GM23338 (cell line): ENCODE results near the gene VCL. TPM values are rescaled to one million over a fixed set of nuclear protein-coding genes. Genes with fewer than 3 reads are reported as not detected.
A peak's percentile ranks its signal among the peaks of the same experiment; 100 is the strongest.

Experiments
- ATAC-seq: fragments of 200-7000 bp; cut with Tn5 transposase; 3 replicates; pipeline ENCODE4 v1.9.1; 2020
- DNase-seq: peaks from one replicate; pipeline ENCODE4 v3.0.0-alpha.2; 2015; ENCODE audit warnings: low spot score
- H2AFZ ChIP-seq: fragments of 200-600 bp; sonication (generic); 2 replicates; pipeline ENCODE4 v1.8.0; 2016; ENCODE audit warnings: antibody characterized with exemption, mild to moderate bottlenecking, moderate library complexity
- H3F3A ChIP-seq: fragments of 200-600 bp; sonication (generic); replicated peaks from 2 replicates; pipeline ENCODE4 v1.8.0; 2017; ENCODE audit warnings: antibody characterized with exemption, mixed run types, low read depth
- H3K27ac ChIP-seq: fragments of 200-600 bp; sonication (generic); 2 replicates; pipeline ENCODE4 v1.6.1; 2016; ENCODE audit warnings: low read depth
- H3K27me3 ChIP-seq: fragments of 200-600 bp; sonication (generic); 2 replicates; pipeline ENCODE4 v1.8.0; 2016; ENCODE audit warnings: mild to moderate bottlenecking, mixed run types, moderate library complexity; ENCODE audit not compliant: insufficient read depth
- H3K36me3 ChIP-seq: fragments of 200-600 bp; sonication (generic); 2 replicates; pipeline ENCODE4 v1.8.0; 2016; ENCODE audit warnings: mild to moderate bottlenecking; ENCODE audit not compliant: insufficient read depth
- H3K4me1 ChIP-seq: fragments of 200-600 bp; sonication (generic); 2 replicates; pipeline ENCODE4 v1.8.0; 2016; ENCODE audit warnings: mild to moderate bottlenecking, moderate library complexity; ENCODE audit not compliant: insufficient read depth
- H3K4me2 ChIP-seq: fragments of 200-600 bp; sonication (generic); 2 replicates; pipeline ENCODE4 v1.7.1; 2017; ENCODE audit warnings: mixed run types
- H3K4me3 ChIP-seq: fragments of 200-600 bp; sonication (generic); 2 replicates; pipeline ENCODE4 v1.6.1; 2016; ENCODE audit warnings: mixed run types
- H3K79me2 ChIP-seq: fragments of 200-600 bp; sonication (generic); replicated peaks from 2 replicates; pipeline ENCODE4 v1.8.0; 2017; ENCODE audit warnings: mild to moderate bottlenecking; ENCODE audit not compliant: insufficient read depth
- H3K9me2 ChIP-seq: fragments of 200-600 bp; sonication (generic); 2 replicates; pipeline ENCODE4 v1.8.0; 2017; ENCODE audit not compliant: insufficient read depth
- H4K20me1 ChIP-seq: fragments of 200-600 bp; sonication (generic); replicated peaks from 2 replicates; pipeline ENCODE4 v1.8.0; 2017; ENCODE audit warnings: mild to moderate bottlenecking; ENCODE audit not compliant: insufficient read depth
- H3K27ac Mint-ChIP-seq: 2 replicates; pipeline ENCODE4 v1.8.0; 2020; ENCODE audit warnings: inconsistent platforms, mild to moderate bottlenecking, moderate library complexity, mixed read lengths
- H3K27me3 Mint-ChIP-seq: 3 replicates; pipeline ENCODE4 v1.8.0; 2022; ENCODE audit warnings: low read depth, mild to moderate bottlenecking, moderate library complexity, mixed read lengths, inconsistent platforms; ENCODE audit not compliant: insufficient read depth, poor library complexity
- H3K36me3 Mint-ChIP-seq: 3 replicates; pipeline ENCODE4 v1.8.0; 2021; ENCODE audit warnings: low read depth, mild to moderate bottlenecking, inconsistent platforms, moderate library complexity, mixed read lengths
- H3K4me1 Mint-ChIP-seq: 3 replicates; pipeline ENCODE4 v1.8.0; 2020; ENCODE audit warnings: mild to moderate bottlenecking, inconsistent platforms, mixed read lengths
- H3K4me3 Mint-ChIP-seq: 3 replicates; pipeline ENCODE4 v1.8.0; 2021; ENCODE audit warnings: moderate library complexity, mild to moderate bottlenecking, inconsistent platforms, mixed read lengths
- H3K9me3 Mint-ChIP-seq: 3 replicates; pipeline ENCODE4 v1.8.0; 2020; ENCODE audit warnings: moderate library complexity, mild to moderate bottlenecking, inconsistent platforms, mixed read lengths
- EZH2 ChIP-seq: fragments of 200-600 bp; sonication (generic); IDR thresholded peaks from one replicate; pipeline ENCODE4 v1.8.0; 2017; ENCODE audit warnings: antibody characterized with exemption, mild to moderate bottlenecking, low read depth; ENCODE audit not compliant: unreplicated experiment
- EZH2phosphoT487 ChIP-seq: fragments of 200-600 bp; sonication (generic); IDR thresholded peaks from one replicate; pipeline ENCODE4 v1.8.1; 2018; ENCODE audit warnings: antibody characterized with exemption; ENCODE audit not compliant: unreplicated experiment
- POLR2AphosphoS5 ChIP-seq: IDR thresholded peaks from 2 replicates; pipeline ENCODE4 v1.6.1; 2016; ENCODE audit warnings: antibody characterized with exemption, low read depth
- ZNF114 ChIP-seq: fragments of 250-450 bp; sonication (Bioruptor Pico); IDR thresholded peaks from 2 replicates; pipeline ENCODE4 v1.5.0; 2020; ENCODE audit warnings: mild to moderate bottlenecking, moderate library complexity
- polyA plus RNA-seq: library from polyadenylated mRNA; unstranded; fragments of >200 nt; fragmentation: Nextera tagmentation; extraction: Ambion mirVana; gene quantifications from 2 replicates; pipeline ENCODE4 v1.2.1, GENCODE V29; 2016
- total RNA-seq: library from RNA; depleted of rRNA; stranded (reverse); fragments of >200 nt; shearing (Covaris generic); gene quantifications from 2 replicates; pipeline ENCODE4 v1.2.3, GENCODE V29; 2014
- TF ChIP-seq, protein P1 (sequence below): IDR thresholded peaks from 2 replicates; pipeline ENCODE4 v1.6.1; 2016; ENCODE audit warnings: antibody characterized with exemption
- TF ChIP-seq, protein P2 (sequence below): fragments of 250-450 bp; sonication (Bioruptor Pico); IDR thresholded peaks from 2 replicates; pipeline ENCODE4 v1.5.0; 2020; ENCODE audit warnings: mild to moderate bottlenecking, moderate library complexity
- TF ChIP-seq, protein P3 (sequence below), 2 experiments: fragments of 200-600 bp in 1 of 2; sonication (generic) in 1 of 2; conservative IDR thresholded peaks; 2 replicates each; pipeline versions ENCODE4 v1.5.1 to v1.6.1; 2016 to 2017; ENCODE audit warnings: antibody characterized with exemption in 2 of 2, low read depth in 2 of 2, mild to moderate bottlenecking in 2 of 2, moderate library complexity in 1 of 2

The VCL gene
- total and polyA plus RNA-seq, 2 experiments from 2014 or later = 60.7 to 254 TPM

DNA sequence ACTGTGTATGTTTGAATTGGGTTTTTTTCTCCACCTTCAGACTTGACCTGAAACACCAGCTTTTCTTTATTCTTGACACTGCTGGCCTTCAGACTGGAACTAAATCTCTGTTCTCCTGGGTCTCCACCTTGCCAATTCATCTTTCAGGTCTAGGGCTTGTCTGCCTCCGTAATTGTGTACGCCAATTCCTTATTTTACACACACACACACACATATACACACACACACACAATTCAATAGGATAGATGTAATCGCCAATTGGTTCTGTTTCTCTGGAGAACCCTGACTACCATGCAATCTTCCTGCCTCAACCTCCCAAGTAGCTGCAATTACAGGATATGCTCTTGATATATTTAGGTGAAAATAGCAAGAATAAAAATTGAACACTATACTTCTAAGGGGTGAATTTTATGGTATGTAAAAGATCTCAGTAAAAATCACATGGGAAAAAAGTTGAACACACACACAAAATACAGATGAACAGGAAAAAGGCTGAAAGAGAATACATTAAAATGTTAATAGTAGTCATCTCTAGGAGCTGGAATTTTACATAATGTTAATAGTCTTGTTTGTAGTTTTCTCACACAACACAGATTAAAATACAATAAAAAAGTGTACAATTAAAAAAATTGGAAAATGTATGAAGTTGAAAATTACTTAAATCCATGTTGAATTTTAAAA, 6.6 kb upstream of the VCL start:
- H3K4me1 Mint-ChIP-seq = peaks cover 5% of the 10 kb centered on the region; the same call in 1 of the 3 replicates
- Histone ChIP-seq H3F3A (no peaks in the 10 kb centered on the region), H3K27me3 (no peaks in the 10 kb centered on the region), H3K27ac (no peak overlapping the region), H3K4me2 (no peak overlapping the region), H3K9me2 (no peaks in the 10 kb centered on the region), H3K4me1 (peaks cover 1% of the 10 kb centered on the region; the same call in 1 of the 2 replicates), H2AFZ (peak overlapping the region; percentile 61), H3K4me3 (no peak overlapping the region), H4K20me1 (no peaks in the 10 kb centered on the region), H3K79me2 (no peaks in the 10 kb centered on the region), H3K36me3 (no peaks in the 10 kb centered on the region)
- peaks cover 4% of the 10 kb centered on the region for H3K27me3 Mint-ChIP-seq
- no peaks in the 10 kb centered on the region for H3K9me3 Mint-ChIP-seq
- no peak overlapping the region for H3K4me3 Mint-ChIP-seq
- TF ChIP-seq ZNF114 (CRISPR knock-in tag) = no peak
- TF ChIP-seq, protein P1, sequence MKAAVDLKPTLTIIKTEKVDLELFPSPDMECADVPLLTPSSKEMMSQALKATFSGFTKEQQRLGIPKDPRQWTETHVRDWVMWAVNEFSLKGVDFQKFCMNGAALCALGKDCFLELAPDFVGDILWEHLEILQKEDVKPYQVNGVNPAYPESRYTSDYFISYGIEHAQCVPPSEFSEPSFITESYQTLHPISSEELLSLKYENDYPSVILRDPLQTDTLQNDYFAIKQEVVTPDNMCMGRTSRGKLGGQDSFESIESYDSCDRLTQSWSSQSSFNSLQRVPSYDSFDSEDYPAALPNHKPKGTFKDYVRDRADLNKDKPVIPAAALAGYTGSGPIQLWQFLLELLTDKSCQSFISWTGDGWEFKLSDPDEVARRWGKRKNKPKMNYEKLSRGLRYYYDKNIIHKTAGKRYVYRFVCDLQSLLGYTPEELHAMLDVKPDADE = no peak
- no peak for TF ChIP-seq EZH2phosphoT487
- no peak for TF ChIP-seq EZH2
- TF ChIP-seq POLR2AphosphoS5 = no peak
- TF ChIP-seq, protein P2, sequence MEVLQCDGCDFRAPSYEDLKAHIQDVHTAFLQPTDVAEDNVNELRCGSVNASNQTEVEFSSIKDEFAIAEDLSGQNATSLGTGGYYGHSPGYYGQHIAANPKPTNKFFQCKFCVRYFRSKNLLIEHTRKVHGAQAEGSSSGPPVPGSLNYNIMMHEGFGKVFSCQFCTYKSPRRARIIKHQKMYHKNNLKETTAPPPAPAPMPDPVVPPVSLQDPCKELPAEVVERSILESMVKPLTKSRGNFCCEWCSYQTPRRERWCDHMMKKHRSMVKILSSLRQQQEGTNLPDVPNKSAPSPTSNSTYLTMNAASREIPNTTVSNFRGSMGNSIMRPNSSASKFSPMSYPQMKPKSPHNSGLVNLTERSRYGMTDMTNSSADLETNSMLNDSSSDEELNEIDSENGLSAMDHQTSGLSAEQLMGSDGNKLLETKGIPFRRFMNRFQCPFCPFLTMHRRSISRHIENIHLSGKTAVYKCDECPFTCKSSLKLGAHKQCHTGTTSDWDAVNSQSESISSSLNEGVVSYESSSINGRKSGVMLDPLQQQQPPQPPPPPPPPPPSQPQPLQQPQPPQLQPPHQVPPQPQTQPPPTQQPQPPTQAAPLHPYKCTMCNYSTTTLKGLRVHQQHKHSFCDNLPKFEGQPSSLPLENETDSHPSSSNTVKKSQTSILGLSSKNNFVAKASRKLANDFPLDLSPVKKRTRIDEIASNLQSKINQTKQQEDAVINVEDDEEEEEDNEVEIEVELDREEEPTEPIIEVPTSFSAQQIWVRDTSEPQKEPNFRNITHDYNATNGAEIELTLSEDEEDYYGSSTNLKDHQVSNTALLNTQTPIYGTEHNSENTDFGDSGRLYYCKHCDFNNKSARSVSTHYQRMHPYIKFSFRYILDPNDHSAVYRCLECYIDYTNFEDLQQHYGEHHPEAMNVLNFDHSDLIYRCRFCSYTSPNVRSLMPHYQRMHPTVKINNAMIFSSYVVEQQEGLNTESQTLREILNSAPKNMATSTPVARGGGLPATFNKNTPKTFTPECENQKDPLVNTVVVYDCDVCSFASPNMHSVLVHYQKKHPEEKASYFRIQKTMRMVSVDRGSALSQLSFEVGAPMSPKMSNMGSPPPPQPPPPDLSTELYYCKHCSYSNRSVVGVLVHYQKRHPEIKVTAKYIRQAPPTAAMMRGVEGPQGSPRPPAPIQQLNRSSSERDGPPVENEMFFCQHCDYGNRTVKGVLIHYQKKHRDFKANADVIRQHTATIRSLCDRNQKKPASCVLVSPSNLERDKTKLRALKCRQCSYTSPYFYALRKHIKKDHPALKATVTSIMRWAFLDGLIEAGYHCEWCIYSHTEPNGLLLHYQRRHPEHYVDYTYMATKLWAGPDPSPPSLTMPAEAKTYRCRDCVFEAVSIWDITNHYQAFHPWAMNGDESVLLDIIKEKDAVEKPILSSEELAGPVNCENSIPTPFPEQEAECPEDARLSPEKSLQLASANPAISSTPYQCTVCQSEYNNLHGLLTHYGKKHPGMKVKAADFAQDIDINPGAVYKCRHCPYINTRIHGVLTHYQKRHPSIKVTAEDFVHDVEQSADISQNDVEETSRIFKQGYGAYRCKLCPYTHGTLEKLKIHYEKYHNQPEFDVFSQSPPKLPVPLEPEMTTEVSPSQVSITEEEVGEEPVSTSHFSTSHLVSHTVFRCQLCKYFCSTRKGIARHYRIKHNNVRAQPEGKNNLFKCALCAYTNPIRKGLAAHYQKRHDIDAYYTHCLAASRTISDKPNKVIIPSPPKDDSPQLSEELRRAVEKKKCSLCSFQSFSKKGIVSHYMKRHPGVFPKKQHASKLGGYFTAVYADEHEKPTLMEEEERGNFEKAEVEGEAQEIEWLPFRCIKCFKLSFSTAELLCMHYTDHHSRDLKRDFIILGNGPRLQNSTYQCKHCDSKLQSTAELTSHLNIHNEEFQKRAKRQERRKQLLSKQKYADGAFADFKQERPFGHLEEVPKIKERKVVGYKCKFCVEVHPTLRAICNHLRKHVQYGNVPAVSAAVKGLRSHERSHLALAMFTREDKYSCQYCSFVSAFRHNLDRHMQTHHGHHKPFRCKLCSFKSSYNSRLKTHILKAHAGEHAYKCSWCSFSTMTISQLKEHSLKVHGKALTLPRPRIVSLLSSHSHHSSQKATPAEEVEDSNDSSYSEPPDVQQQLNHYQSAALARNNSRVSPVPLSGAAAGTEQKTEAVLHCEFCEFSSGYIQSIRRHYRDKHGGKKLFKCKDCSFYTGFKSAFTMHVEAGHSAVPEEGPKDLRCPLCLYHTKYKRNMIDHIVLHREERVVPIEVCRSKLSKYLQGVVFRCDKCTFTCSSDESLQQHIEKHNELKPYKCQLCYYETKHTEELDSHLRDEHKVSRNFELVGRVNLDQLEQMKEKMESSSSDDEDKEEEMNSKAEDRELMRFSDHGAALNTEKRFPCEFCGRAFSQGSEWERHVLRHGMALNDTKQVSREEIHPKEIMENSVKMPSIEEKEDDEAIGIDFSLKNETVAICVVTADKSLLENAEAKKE (CRISPR knock-in tag) = no peak
- TF ChIP-seq, protein P3, sequence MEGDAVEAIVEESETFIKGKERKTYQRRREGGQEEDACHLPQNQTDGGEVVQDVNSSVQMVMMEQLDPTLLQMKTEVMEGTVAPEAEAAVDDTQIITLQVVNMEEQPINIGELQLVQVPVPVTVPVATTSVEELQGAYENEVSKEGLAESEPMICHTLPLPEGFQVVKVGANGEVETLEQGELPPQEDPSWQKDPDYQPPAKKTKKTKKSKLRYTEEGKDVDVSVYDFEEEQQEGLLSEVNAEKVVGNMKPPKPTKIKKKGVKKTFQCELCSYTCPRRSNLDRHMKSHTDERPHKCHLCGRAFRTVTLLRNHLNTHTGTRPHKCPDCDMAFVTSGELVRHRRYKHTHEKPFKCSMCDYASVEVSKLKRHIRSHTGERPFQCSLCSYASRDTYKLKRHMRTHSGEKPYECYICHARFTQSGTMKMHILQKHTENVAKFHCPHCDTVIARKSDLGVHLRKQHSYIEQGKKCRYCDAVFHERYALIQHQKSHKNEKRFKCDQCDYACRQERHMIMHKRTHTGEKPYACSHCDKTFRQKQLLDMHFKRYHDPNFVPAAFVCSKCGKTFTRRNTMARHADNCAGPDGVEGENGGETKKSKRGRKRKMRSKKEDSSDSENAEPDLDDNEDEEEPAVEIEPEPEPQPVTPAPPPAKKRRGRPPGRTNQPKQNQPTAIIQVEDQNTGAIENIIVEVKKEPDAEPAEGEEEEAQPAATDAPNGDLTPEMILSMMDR (conservative IDR thresholded peaks at IDR 0.05; ENCODE audit: low read depth in 2 of 2) = no peak
- H3K27ac Mint-ChIP-seq = no peak overlapping the region
- H3K36me3 Mint-ChIP-seq = no peaks in the 10 kb centered on the region
- DNase-seq (no peak), ATAC-seq (no peak)
